Gastroesophageal sphincter (tissue), 4 donors: Measurements from ENCODE around the gene ATAD5. TPM values are rescaled to one million over a fixed set of nuclear protein-coding genes. Genes with fewer than 3 reads are reported as not detected.

Source experiments
- ATAC-seq: fragments of 150-250 bp; one replicate; pipeline ENCODE4 v1.9.1; 2016; ENCODE audit warnings: mild to moderate bottlenecking, moderate library complexity
- H3K27ac ChIP-seq, 4 donors: fragments of 200-600 bp; sonication (generic) in 3 of 4; 1 replicate in 3 of 4; 2 replicates in 1 of 4; pipeline ENCODE4 v1.5.1; 2016 to 2019
- H3K27me3 ChIP-seq: fragments of 200-600 bp; sonication (generic); one replicate; pipeline ENCODE4 v1.5.1; 2019
- H3K36me3 ChIP-seq, 2 donors: fragments of 200-600 bp; sonication (generic); one replicate each; pipeline ENCODE4 v1.5.1; 2019; ENCODE audit warnings: control low read depth in 1 of 2
- H3K4me1 ChIP-seq, 3 donors: fragments of 200-600 bp; sonication (generic); 1 replicate in 2 of 3; 2 replicates in 1 of 3; pipeline ENCODE4 v1.5.1; 2016 to 2019; ENCODE audit warnings: control low read depth in 2 of 3
- H3K4me3 ChIP-seq, 2 donors: fragments of 200-600 bp; sonication (generic); one replicate each; pipeline ENCODE4 v1.5.1; 2019; ENCODE audit warnings: mild to moderate bottlenecking in 1 of 2, moderate library complexity in 1 of 2
- H3K9me3 ChIP-seq, 3 donors: fragments of 200-600 bp; sonication (generic); one replicate each; pipeline ENCODE4 v1.5.1; 2017 to 2019; ENCODE audit warnings: control low read depth in 2 of 3
- CTCF ChIP-seq, 4 experiments: fragments of 200-600 bp in 2 of 4; fragments of 450-650 bp in 2 of 4; sonication (generic) in 1 of 4; IDR thresholded peaks; one replicate each; pipeline ENCODE4 v1.5.1; 2017 to 2019; ENCODE audit warnings: antibody characterized with exemption in 4 of 4, mild to moderate bottlenecking in 2 of 4, moderate library complexity in 2 of 4
- EP300 ChIP-seq: sonication (generic); formaldehyde crosslinking; IDR thresholded peaks from one replicate; pipeline ENCODE4 v1.6.1; 2017; ENCODE audit warnings: antibody characterized with exemption, mild to moderate bottlenecking
- POLR2A ChIP-seq, 2 donors: fragments of 450-650 bp; IDR thresholded peaks; one replicate each; pipeline ENCODE4 v1.6.1; 2017; ENCODE audit warnings: antibody characterized with exemption in 2 of 2, mild to moderate bottlenecking in 2 of 2, moderate library complexity in 1 of 2
- POLR2AphosphoS5 ChIP-seq: sonication (generic); formaldehyde crosslinking; IDR thresholded peaks from one replicate; pipeline ENCODE4 v1.6.1; 2017; ENCODE audit warnings: antibody characterized with exemption
- WGBS, 2 donors: methylation state at CpG; one replicate each; pipeline ENCODE4 v1.1.5; 2018; ENCODE audit warnings: low coverage in 1 of 2; 5-methylcytosine and 5-hydroxymethylcytosine counted together
- total RNA-seq, 4 donors: library from RNA; depleted of rRNA; stranded (reverse); fragments of >200 nt; gene quantifications; one replicate each; pipeline ENCODE4 v1.1.0, GENCODE V29; 2016

ATAD5 gene
- total RNA-seq, 4 donors from 2014 or later, result 0.47 to 1.7 (median 0.86) TPM

DNA sequence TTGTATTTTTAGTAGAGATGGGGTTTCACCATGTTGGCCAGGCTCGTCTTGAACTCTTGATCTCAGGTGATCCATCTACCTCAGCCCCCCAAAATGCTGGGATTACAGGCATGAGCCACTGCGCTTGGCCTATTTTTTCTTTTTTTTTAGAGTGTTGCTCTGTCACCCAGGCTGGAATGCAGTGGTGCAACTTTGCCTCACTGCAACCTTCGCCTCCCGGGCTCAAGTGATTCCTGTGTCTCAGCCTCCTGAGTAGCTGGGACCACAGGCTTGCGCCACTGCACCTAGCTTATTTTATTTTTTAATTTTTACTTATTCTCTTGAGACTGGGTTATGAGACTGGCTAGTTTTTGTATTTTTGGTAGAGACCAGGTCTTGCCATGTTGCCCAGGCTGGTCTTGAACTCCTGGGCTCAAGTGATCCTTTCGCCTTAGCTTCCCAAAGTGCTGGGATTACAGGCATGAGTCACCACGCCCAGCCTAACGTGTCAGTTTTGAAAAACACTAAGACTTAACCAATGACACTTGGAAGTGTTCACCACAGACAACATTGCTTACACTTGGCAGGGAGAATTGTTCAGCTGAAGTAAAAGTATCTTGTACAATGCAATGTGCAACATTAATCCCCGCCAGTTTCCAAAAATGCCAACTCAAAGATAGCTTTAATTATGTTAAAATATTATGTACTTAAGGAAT, 26.9 kb downstream of the ATAD5 start:
- no peaks in the 10 kb centered on the region for H3K27me3 ChIP-seq
- no peak overlapping the region for H3K4me3 ChIP-seq
- TF ChIP-seq EP300, result no peak
- TF ChIP-seq POLR2A (IDR thresholded peaks at IDR 0.05), result no peak
- TF ChIP-seq POLR2AphosphoS5, result no peak
- H3K27ac ChIP-seq, result no peak overlapping the region
- H3K36me3 ChIP-seq, result no peaks in the 10 kb centered on the region
- WGBS, 2 donors, result 85 to 93% methylated on average over 2 to 6 of the region's 9 CpGs
- no peaks in the 10 kb centered on the region for H3K9me3 ChIP-seq
- no peaks in the 10 kb centered on the region for H3K4me1 ChIP-seq
- ATAC-seq, result no peak

DNA sequence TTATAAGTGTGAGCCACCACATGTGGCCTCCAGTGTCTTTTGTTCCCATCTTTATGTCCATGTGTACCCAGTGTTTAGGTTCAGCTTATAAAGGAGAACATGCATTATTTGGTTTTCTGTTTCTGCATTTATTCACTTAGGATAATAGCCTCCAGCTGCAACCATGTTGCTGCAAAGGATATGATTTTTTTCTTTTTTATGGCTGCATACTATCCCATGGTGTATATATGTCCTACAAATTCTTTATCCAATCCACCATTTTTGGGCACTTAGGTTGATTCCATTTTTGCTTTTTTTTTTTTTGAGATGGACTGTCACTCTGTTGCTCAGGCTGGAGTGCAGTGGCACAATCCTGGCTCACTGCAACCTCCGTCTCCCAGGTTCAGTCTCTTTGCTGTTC, 32.9 kb downstream of the ATAD5 start:
- no peak for ATAC-seq
- WGBS, 2 donors, result 92 to 100% methylated on average over 1 of the region's 1 CpG
- TF ChIP-seq CTCF (IDR thresholded peaks at IDR 0.05), result no peak
- H3K27me3 ChIP-seq, result no peaks in the 10 kb centered on the region
- H3K27ac ChIP-seq, result no peak overlapping the region
- no peaks in the 10 kb centered on the region for H3K4me1 ChIP-seq
- H3K36me3 ChIP-seq, result peaks cover 0 to 9% of the 10 kb centered on the region in 2 donors
- H3K4me3 ChIP-seq, result no peak overlapping the region
- H3K9me3 ChIP-seq, result no peaks in the 10 kb centered on the region

DNA sequence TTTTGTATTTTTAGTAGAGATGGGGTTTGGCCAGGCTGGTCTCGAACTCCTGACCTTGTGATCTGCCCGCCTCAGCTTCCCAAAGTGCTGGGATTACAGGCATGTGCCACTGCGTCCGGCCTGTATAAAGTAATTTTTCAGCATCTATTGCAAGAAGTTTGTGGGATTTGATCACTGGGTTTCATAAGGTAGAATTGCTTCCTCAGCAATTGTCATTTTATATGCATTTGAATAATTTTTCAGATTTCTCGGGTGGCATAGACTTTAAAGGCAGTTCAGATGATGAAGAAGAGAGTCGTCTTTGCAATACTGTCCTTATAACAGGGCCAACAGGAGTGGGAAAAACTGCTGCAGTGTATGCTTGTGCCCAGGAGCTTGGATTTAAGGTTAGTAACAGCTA, 37.2 kb downstream of the ATAD5 start:
- TF ChIP-seq CTCF (IDR thresholded peaks at IDR 0.05), result no peak
- TF ChIP-seq POLR2AphosphoS5, result no peak
- no peak for TF ChIP-seq EP300
- no peak overlapping the region for H3K27ac ChIP-seq
- peaks cover 0 to 20% of the 10 kb centered on the region in 2 donors for H3K36me3 ChIP-seq
- no peak overlapping the region for H3K4me3 ChIP-seq
- WGBS, 2 donors, result 82 to 91% methylated on average over 2 to 4 of the region's 6 CpGs
- H3K4me1 ChIP-seq, result no peaks in the 10 kb centered on the region
- H3K27me3 ChIP-seq, result no peaks in the 10 kb centered on the region
- H3K9me3 ChIP-seq, result no peaks in the 10 kb centered on the region
- no peak for ATAC-seq

DNA sequence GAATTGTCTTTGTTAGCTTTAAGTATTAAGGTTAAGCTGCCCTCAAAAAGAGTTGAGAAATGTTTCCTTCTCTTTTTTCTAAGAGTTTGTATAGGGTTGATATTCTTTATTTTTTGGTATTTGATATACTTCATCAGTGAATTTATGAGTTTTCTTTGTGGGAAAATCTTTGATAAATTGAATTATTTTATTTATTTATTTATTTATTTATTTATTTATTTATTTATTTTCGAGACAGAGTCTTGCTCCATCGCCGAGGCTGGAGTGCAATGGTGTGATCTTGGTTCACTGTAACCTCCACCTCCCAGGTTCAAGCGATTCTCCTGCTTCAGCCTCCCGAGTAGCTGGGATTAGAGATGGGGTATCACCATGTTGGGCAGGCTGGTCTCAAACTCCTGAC, 54.4 kb downstream of the ATAD5 start:
- no peak overlapping the region for H3K4me3 ChIP-seq
- 90 to 93% methylated on average over 4 to 5 of the region's 5 CpGs for WGBS, 2 donors

GRCh38 chr17:30894236-30894635, 62.5 kb downstream of the ATAD5 start:
- Histone ChIP-seq H3K27me3 (no peaks in the 10 kb centered on the region), H3K4me3 (no peak overlapping the region), H3K27ac (no peak overlapping the region), H3K36me3 (peaks cover 0 to 34% of the 10 kb centered on the region in 2 donors), H3K4me1 (no peaks in the 10 kb centered on the region), H3K9me3 (no peaks in the 10 kb centered on the region)
- TF ChIP-seq POLR2A (IDR thresholded peaks at IDR 0.05) (no peak), POLR2AphosphoS5 (no peak), EP300 (no peak), CTCF (IDR thresholded peaks at IDR 0.05) (no peak)
- WGBS, 2 donors, result 82 to 92% methylated on average over 3 of the region's 3 CpGs
- ATAC-seq, result no peak

More for the DNA sequence above, 54.4 kb downstream of the ATAD5 start:
- H3K4me1 ChIP-seq, result no peaks in the 10 kb centered on the region
- no peaks in the 10 kb centered on the region for H3K27me3 ChIP-seq
- TF ChIP-seq CTCF (IDR thresholded peaks at IDR 0.05) (no peak), POLR2AphosphoS5 (no peak), POLR2A (IDR thresholded peaks at IDR 0.05) (no peak), EP300 (no peak)
- no peak for ATAC-seq
- H3K27ac ChIP-seq, result no peak overlapping the region
- peaks cover 0 to 12% of the 10 kb centered on the region in 2 donors for H3K36me3 ChIP-seq
- H3K9me3 ChIP-seq, result no peaks in the 10 kb centered on the region
